HL-60/S4 (cell line): Measurements from ENCODE around the gene QKI.

Experiments
- in situ Hi-C: fragments of 300-500 bp; cut with MboI; formaldehyde crosslinking; loops from 2 replicates; pipeline ENCODE4 v1.14.3; 2022; ENCODE audit warnings: low sequenced_read_pairs

Gene QKI

DNA sequence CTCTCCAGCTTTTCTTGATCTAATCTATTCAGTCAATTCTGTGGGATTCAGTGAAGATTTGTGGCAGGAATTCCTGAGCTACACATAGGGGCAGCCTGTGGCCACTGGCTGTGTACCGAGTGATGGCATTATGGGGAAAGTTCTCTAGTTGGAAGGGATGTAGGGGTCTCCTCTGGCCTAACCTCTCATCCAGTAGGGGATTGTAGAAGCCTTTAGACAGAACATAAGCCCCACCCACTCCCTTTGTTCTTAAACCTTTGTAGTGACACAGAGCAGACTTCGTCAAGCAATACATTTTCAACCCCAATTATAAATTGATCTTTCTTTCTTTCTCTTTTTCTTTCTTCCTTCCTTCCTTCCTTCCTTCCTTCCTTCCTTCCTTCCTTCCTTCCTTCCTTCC, 188.9 kb downstream of the QKI start:
- in situ Hi-C loops = no loop called here

DNA sequence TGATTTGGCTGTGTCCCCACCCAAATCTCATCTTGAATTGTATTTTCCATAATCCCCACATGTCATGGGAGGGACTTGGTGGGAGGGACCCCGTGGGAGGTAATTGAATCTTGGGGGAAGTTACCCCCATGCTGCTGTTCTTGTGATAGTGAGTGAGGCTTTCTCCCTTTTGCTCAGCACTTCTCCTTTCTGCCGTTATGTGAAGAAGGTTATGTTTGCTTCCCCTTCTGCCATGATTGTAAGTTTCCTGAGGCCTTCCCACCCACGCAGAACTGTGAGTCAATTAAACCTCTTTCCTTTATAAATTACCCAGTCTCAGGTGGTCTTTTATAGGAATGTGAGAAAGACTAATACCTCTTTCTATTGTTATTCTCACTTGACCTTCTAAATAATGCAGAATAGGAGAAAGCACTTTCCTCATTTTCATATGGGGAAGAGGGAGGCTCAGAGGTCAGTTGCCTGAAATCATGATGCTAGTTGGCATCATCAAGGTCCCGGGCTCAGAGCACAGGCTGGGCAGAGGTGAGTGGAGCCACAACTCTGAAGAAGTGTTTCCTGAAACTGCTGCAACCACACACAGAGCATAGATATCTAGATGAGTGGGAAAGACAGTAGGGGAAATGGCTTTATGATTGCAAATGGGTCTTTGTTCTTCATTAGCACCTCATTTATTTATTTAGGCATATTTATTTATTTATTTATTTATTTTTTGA, 191.0 kb downstream of the QKI start:
- in situ Hi-C loops = no loop called here

DNA sequence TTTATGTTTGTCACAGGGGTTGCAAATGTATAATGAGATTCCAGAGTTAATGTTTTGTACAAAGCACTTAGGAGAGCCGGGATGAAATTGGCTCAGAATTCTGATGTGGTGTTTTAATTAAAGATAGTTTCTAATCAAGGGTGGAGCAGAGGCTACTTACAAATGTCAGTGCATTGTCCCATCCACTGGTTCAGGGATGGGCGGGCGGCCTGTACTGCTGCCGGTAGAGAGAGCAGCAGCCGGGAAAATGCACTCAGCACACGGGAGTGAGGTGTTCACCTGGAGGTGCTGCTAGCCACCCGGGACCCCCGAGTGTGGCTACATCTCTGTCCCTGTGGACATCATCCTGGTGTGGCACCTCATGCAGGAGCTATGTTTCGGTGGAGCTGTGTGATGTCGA, 193.3 kb downstream of the QKI start:
- in situ Hi-C loops = no loop called here

DNA sequence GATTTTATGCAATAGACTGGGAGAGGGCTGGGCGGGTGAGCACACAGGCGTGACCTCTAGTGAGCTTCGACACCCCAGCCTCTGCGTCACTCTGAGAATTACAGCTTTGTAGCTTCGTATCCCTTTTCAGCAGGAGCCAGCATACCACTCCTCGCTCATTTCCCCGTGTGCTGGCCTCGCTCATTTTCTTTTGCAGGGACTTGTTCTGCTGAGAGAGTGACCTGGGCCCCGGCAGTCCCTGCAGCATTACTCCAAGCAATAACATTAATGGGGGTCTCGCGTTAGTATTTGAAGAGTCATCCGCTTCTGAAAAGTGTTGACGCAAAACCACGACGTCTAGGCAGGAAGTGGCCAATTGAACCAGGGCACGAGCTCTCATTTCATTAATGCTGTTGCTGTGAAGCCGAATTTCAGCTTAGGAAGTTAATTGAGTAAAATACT, 193.7 kb downstream of the QKI start:
- in situ Hi-C loops = no loop called here

DNA sequence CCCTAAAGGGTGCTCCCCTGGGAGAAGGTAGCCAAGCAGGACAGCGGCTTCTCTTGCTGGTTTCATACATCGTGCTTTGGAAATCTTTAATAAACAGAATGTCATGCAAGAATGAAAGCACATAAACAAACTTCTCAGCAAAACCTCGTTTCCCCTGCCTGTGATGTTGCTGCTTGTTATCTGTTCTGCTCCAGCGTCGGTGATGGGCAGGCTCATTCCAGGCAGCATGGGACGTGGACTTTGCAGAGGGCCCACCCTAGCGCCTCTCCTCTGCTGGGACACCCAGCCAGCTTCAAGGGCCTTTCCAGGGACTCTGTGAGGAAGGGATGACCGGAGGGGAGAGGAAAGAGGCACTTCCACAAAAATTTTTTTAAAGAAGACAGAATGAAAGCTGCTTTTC, 197.7 kb downstream of the QKI start:
- in situ Hi-C loops = no loop called here

DNA sequence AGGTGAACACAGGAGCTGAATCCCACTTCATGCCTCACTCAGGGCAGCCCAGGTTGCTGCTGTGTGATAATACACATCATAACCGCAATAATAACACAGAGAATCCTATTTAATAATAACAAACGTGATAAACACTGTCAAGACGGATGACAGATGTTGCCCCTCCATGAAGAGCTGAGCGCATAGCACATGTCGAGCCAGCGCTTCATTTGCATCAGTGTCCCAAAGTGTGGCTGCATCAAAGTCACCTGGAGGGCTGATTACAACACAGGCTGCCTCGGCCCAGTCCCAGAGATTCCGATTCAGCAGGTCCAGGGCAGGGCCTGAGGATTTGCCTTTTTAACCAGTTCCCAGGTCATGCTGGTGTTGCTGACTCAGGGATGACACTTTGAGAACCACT, 198.5 kb downstream of the QKI start:
- in situ Hi-C loops = no loop called here

DNA sequence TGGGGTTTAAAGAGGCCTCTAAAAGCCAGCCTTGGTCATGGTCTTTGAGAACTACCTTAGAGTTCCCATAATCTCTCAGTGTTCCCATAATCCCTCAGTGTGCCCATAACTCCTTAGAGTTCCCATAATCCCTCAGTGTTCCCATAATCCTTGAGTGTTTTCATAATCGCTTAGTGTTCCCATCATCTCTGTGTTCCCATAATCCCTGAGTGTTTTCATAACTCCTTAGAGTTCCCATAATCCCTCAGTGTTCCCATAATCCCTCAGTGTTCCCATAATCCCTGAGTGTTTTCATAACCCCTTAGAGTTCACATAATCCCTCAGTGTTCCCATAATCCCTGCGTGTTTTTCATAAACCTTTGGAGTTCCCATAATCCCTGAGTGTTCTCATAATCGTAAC, 199.2 kb downstream of the QKI start:
- in situ Hi-C loops = no loop called here

DNA sequence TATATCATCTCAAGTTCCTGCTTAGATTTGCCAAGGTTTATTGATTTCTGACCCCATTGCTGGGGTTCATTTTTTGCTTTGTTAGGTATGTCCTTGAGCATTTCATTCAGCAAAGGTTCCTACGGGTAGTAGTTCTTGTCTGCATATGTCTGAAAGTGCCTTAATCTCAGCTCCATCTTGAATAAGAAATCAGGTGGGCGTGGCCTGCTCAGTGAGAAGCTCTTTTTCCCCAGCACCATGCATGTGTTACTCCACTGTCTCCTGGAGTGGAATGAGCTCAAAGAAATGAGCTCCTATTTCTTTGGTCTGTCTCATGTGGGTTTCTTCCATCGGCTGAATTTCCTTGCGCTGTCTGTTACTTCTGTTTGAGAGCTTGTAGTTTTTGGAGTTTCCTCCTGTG, 201.9 kb downstream of the QKI start:
- in situ Hi-C loops = no loop called here

DNA sequence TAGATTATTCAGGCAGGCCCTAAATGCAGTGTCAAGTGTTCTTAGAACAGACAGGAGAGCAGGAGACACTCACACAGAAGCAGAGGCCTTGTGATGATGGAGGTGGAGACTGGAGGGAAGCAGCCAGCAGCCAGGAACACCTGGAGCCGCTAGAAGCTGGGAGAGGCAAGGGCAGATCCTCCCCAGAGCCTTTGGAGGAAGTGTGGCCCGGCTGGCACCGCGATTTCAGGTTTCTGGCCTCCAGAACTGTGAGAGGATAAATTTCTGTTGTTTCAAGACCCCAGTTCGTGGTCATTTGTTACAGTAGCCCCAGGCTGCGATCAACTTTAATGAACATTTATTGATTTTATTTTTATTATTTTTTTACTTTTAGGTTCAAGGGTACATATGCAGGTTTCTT, 203.0 kb downstream of the QKI start:
- in situ Hi-C loops = no loop called here

DNA sequence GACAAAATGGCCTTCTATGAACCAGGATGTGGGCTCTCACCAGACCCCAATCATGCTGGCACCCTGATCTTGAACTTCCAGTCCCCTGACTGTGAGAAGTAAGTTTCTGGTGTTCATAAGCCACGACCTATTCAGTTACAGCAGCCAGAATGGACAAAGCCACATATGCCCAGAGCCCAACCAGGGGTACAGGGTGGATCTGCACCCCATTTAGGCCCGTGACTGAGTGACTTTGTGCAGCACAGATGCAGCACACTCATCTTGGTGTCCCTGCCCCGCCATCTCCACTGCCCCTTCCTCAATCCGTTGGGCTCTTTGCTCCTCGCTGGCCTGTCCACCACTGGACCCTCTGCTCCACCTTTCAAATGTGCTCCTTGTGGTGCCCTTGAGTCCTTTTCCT, 205.6 kb downstream of the QKI start:
- in situ Hi-C loops = no loop called here

DNA sequence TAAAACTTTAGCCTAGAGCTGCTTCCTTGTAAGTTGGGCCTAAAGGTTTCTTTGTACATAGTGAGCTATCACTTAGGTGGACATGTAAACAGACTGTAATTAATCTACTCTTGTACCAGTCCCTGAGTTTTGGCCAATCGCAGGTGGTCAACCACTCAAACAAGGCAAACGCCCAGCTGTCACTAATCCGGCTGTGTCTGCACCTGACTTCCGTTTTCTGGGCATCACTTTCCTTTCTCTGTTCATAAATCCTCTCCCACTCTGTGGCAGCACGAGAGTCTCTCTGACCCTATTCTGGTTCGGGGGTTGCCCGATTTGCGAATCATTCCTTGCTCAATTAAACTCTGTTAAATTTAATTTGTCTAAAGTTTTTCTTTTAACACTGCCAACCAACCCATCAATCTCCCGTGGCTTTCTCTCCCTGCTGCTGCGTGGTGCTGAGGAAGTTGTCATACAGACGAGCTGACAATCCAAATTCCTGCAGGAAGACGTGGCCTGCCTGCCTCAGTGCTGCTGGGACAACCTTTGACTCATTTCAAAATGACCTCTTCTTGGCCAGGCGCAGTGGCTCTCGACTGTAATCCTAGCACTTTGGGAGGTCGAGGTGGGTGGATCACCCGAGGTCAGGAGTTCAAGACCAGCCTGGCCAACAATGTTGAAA, 206.3 kb downstream of the QKI start:
- in situ Hi-C loops = no loop called here

DNA sequence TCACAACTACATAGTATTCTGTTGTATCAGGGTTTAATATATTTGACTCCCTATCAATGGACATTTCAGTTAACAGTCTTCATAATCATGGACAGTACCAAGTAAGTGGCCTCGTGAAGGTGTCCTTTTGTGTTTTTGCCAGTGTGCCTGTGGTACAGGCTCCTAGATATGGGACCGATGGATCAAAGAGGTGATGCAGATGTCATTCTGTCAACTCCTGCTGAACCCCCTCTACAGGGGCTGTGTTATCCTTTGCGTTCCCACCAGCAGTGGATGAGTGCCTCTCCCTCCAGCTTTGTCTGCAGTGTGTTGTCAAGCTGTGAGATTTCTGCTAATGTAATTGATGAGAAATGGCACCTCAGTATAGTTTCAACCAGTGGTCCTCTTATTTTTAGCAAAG, 210.7 kb downstream of the QKI start:
- in situ Hi-C loops = no loop called here

DNA sequence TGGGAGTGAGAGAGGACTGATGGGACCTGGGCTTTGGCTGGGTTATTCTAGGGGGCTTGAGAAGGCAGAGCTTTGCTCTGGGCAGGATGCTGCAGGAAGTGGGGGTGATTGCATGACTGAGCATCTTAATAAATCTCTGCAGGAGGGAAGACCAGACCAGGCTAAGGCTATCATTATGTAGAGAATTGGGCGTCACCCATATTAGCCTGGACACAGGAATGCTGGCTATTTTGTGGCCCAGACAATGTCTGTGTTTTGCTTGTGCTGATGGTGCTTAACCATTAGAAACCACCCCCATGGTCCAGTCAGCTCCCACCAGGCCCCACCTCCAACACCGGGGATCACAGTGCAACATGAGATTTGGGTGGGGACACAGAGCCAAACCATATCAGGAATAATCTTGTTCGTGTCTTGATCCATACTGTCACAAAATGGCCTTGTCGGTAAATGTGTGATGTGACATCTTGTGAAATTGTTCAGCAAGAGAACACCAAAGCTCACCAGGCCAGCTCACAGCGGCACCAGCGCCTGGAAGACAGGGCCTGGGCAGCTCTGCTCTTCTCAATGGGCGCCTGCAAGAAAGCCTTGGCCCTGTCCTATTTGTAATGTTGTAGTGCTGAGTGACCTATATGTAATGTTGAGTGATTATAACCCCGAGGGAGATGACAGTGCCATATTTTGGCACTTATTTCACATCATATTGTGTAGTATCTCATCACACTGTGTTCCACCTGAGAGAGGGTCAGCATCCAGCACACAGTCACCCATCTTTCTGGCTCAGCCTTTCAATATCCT, 211.8 kb downstream of the QKI start:
- in situ Hi-C loops = no loop called here

DNA sequence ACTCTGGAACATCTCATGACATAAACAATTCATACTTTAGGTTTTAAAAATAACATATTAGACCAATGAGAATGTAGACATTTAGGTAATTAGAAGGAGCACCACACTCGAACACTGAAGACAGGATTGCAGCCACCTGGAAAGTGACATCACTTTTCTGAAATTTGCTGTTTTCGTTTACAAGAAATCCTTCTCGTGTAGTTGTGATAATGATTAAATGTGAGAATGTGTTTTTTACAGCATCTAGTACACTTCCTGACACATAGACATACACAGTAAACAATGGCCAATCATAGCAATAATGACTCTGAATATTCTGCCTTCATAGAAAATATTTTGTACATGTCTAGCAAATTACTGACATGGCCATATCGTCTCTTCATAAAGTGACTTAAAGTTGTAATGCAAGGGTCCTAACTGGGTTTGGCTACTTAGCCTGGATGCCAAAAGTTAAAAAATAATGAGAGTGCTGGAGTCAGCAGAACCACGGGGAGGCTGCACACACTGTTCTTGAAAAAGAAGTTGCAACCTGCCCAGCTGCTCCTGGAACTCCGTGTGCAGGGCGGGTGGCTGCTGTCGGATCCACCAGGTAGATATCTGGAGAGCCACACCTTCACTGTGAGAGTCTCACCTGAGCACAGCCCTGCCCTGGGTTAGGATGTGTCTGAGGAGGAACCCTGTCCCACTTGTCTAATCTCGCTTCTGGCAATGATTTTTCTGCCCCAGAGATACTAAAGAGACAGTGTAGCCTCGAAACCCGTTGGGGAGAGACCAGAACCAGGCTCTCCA, 212.9 kb downstream of the QKI start:
- in situ Hi-C loops = no loop called here
